Fibroblast of lung (primary cell): ENCODE measurements around the gene CACTIN. TPM values are rescaled to one million over a fixed set of nuclear protein-coding genes. Genes with fewer than 3 reads are reported as not detected.
"Not testable (repeated sequence)": the region's sequence is repeated elsewhere in the genome, so short reads cannot be mapped to it uniquely, and the experiment has no call there.

Experiments used
- DNase-seq, 2 donors: peaks; one replicate each; pipeline versions ENCODE4 v3.0.0 to v3.0.0-alpha.2; 2010; ENCODE audit warnings: low read depth in 2 of 2
- H2AFZ ChIP-seq: 2 replicates; pipeline ENCODE4 v1.5.1; 2012; ENCODE audit warnings: low read length, control low read depth, inconsistent platforms
- H3K27ac ChIP-seq: 2 replicates; pipeline ENCODE4 v1.5.1; 2011; ENCODE audit warnings: low read length, control low read depth; ENCODE audit not compliant: insufficient read depth
- H3K27me3 ChIP-seq: 2 replicates; pipeline ENCODE4 v1.5.1; 2011; ENCODE audit warnings: mild to moderate bottlenecking, low read length; ENCODE audit not compliant: control insufficient read depth, insufficient read depth
- H3K36me3 ChIP-seq: 2 replicates; pipeline ENCODE4 v1.5.1; 2011; ENCODE audit warnings: low read length; ENCODE audit not compliant: control insufficient read depth, insufficient read depth
- H3K4me1 ChIP-seq: 2 replicates; pipeline ENCODE4 v1.5.1; 2011; ENCODE audit warnings: low read length; ENCODE audit not compliant: control insufficient read depth, insufficient read depth; ENCODE audit errors: extremely low read depth
- H3K4me2 ChIP-seq: 2 replicates; pipeline ENCODE4 v1.5.1; 2011; ENCODE audit warnings: low read length, control low read depth; ENCODE audit not compliant: insufficient read depth; ENCODE audit errors: extremely low read depth
- H3K4me3 ChIP-seq, 4 experiments: fragments of 200-600 bp in 1 of 4; sonication (generic) in 1 of 4; replicated peaks in 1 of 4; 2 replicates each; pipeline ENCODE4 v1.5.1; 2011 to 2016; ENCODE audit warnings: low read length in 4 of 4, low read depth in 3 of 4, mild to moderate bottlenecking in 3 of 4, control low read depth in 2 of 4, inconsistent platforms in 1 of 4, mixed read lengths in 1 of 4; ENCODE audit not compliant: insufficient read depth in 1 of 4; ENCODE audit errors: control extremely low read depth in 1 of 4
- H3K79me2 ChIP-seq: 2 replicates; pipeline ENCODE4 v1.5.1; 2012; ENCODE audit warnings: mild to moderate bottlenecking, low read length, inconsistent platforms; ENCODE audit not compliant: control insufficient read depth, insufficient read depth
- H3K9ac ChIP-seq: 2 replicates; pipeline ENCODE4 v1.5.1; 2011; ENCODE audit warnings: mild to moderate bottlenecking, low read length, control low read depth; ENCODE audit not compliant: insufficient read depth
- H3K9me3 ChIP-seq: 2 replicates; pipeline ENCODE4 v1.5.1; 2012; ENCODE audit warnings: low read depth, low read length; ENCODE audit not compliant: control insufficient read depth, insufficient read depth
- H4K20me1 ChIP-seq: 2 replicates; pipeline ENCODE4 v1.5.1; 2011; ENCODE audit warnings: low read length; ENCODE audit not compliant: control insufficient read depth, insufficient read depth; ENCODE audit errors: extremely low read depth
- CTCF ChIP-seq, 2 donors: IDR thresholded peaks in 1 of 2; conservative IDR thresholded peaks in 1 of 2; 1 replicate in 1 of 2; 2 replicates in 1 of 2; pipeline ENCODE4 v1.5.1; 2011 to 2012; ENCODE audit warnings: low read length in 2 of 2, control low read depth in 1 of 2, inconsistent platforms in 1 of 2, low read depth in 1 of 2, mild to moderate bottlenecking in 1 of 2
- EZH2 ChIP-seq: IDR thresholded peaks from 2 replicates; pipeline ENCODE4 v1.5.1; 2012; ENCODE audit warnings: low read length, control low read depth, mild to moderate bottlenecking; ENCODE audit errors: missing control alignments
- polyA plus RNA-seq, 2 donors: library from polyadenylated mRNA; depleted of rRNA in 1 of 2; stranded (reverse) in 1 of 2; unstranded in 1 of 2; fragments of >200 nt; gene quantifications; 2 replicates each; pipeline ENCODE4 v1.2.1, GENCODE V29; 2011 to 2012; ENCODE audit warnings: missing spikeins in 1 of 2
- total RNA-seq: library from RNA; depleted of rRNA; stranded (reverse); fragments of >200 nt; gene quantifications from 2 replicates; pipeline ENCODE4 v1.2.1, GENCODE V29; 2014

Gene CACTIN
- total and polyA plus RNA-seq, 2 donors (not counting 1 experiment from before 2014, with no cell fraction given) = 6.7 to 19.7 TPM

GRCh38 chr19:3585301-3586126 is 41.1 kb downstream of the CACTIN start, which contains the start of gene GIPC3:
TSS of gene GIPC3 (plus strand) at chr19:3585478. CDS start at chr19:3585598, 120 bp downstream.
- H3K9ac ChIP-seq = peak within 1 kb of the TSS; percentile 30
- TF ChIP-seq EZH2 (peak; percentile 58), CTCF (conservative IDR thresholded peaks at IDR 0.05 in 1 of 2, IDR thresholded peaks at IDR 0.05 in 1 of 2; ENCODE audit: low read depth in 1 of 2, low read length in 2 of 2) (no peak)

GRCh38 chr19:3584036-3584802 is 42.4 kb downstream of the CACTIN start:
- H3K9me3 ChIP-seq, H4K20me1 ChIP-seq, H3K36me3 ChIP-seq, H3K27ac ChIP-seq, H3K79me2 ChIP-seq, H3K4me3 ChIP-seq, H2AFZ ChIP-seq, H3K9ac ChIP-seq, H3K4me1 ChIP-seq, H3K4me2 ChIP-seq, DNase-seq: not testable (repeated sequence)
- peaks cover 10% of the 10 kb centered on the region for H3K27me3 ChIP-seq

More at GRCh38 chr19:3585301-3586126, 41.1 kb downstream of the CACTIN start, which contains the start of gene GIPC3:
- Histone ChIP-seq H4K20me1 (no peaks in the 10 kb centered on the region), H3K9me3 (no peaks in the 10 kb centered on the region), H3K4me1 (peaks cover 3% of the 10 kb centered on the region), H3K36me3 (no peaks in the 10 kb centered on the region), H3K4me3 (peak within 1 kb of the TSS in 2 of 4 experiments; percentile 1 to 10), H3K27ac (no peak within 1 kb of the TSS), H3K79me2 (no peaks in the 10 kb centered on the region), H2AFZ (no peak within 1 kb of the TSS), H3K27me3 (peaks cover 10% of the 10 kb centered on the region), H3K4me2 (peak within 1 kb of the TSS; percentile 35)
- no peak for DNase-seq

DNA sequence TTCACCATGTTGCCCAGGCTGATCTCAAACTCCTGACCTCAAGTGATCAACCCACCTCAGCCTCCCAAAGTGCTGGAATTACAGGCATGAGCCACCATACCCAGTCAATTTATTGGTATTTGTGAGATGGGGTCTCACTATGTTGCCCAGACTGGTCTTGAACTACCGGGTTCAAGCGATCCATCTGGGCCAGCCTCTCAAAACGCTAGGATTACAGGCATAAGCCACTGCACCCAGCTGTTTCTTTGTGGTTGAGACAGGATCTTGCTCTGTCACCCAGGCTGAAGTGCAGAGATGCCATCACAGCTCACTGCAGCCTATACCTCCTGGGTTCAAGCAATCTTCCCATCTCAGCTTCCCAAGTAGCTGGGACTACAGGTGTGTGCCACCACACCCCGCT is 44.8 kb downstream of the CACTIN start:
- H3K4me2 ChIP-seq, H3K27me3 ChIP-seq, H3K36me3 ChIP-seq, DNase-seq, H4K20me1 ChIP-seq, H3K79me2 ChIP-seq, H2AFZ ChIP-seq, H3K4me3 ChIP-seq, H3K4me1 ChIP-seq, H3K9me3 ChIP-seq, H3K9ac ChIP-seq, H3K27ac ChIP-seq: not testable (repeated sequence)
